ENCODE measurements around the gene MBD1. TPM values are rescaled to one million over a fixed set of nuclear protein-coding genes. Genes with fewer than 3 reads are reported as not detected.

Gene MBD1
- polyA plus RNA-seq, 1 of the 3 experiments (the other 2 are of a cell fraction) = 72.3 TPM

DNA sequence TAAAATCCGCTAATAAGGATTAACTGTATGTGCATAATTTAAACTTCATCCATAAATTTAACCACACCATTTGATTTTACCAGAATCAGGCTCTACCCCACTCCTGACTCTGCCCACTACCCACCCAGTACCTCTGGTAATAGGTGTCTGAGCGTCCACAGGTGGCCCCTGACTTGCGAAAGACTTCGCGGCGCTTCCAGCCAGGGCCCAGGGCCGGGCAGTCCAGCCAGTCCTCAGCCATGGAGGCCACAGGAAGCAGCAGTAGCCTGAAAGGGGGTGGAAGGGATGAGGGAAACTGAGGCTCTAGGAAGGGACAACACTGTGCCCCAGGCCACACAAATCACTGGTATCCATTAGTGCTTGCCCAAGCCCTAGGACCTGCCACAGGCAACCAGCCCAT lies 1.6 kb downstream of the MBD1 start:
- no peak for DNase-seq
- H3K9ac ChIP-seq = no peak overlapping the region
- H3K4me2 ChIP-seq = peak overlapping the region; percentile 92
- WGBS (ENCODE audit: low lambda C conversion rate) = 95% methylated on average over 7 of the region's 7 CpGs
- H3K4me3 ChIP-seq (ENCODE audit: low read depth in 2 of 2, low read length in 1 of 2) = peak overlapping the region; percentile 4 to 86; a peak in 2 of 4 replicates
- peaks cover 4% of the 10 kb centered on the region for H3F3A ChIP-seq (replicated peaks; ENCODE audit: insufficient read depth)
- CTCF ChIA-PET = no interaction called here
- 0 out of 2 replicates have a peak, but pooled peaks cover 6% of the 10 kb centered on the region for H4K20me1 ChIP-seq (ENCODE audit: insufficient read depth)
- POLR2A ChIA-PET = no interaction called here
- peaks cover 43 to 78% of the 10 kb centered on the region in 2 experiments for H3K36me3 ChIP-seq (replicated peaks in 1 of 2; ENCODE audit: control insufficient read depth in 1 of 2, insufficient read depth in 2 of 2, low read length in 1 of 2)
- H3K9me3 ChIP-seq = no peaks in the 10 kb centered on the region
- H3K27ac ChIP-seq (ENCODE audit: low read depth in 2 of 2, low read length in 1 of 2) = no peak overlapping the region
- TF ChIP-seq, protein P1, sequence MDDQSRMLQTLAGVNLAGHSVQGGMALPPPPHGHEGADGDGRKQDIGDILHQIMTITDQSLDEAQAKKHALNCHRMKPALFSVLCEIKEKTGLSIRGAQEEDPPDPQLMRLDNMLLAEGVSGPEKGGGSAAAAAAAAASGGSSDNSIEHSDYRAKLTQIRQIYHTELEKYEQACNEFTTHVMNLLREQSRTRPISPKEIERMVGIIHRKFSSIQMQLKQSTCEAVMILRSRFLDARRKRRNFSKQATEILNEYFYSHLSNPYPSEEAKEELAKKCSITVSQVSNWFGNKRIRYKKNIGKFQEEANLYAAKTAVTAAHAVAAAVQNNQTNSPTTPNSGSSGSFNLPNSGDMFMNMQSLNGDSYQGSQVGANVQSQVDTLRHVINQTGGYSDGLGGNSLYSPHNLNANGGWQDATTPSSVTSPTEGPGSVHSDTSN (IDR thresholded peaks at IDR 0.05) = no peak
- TF ChIP-seq FOSL2 (IDR thresholded peaks at IDR 0.05; ENCODE audit: borderline replicate concordance, low read depth) = no peak
- TF ChIP-seq MXI1 (IDR thresholded peaks at IDR 0.05; ENCODE audit: low read depth, low read length) = no peak
- no peak for TF ChIP-seq GABPA (IDR thresholded peaks at IDR 0.05; ENCODE audit: low read depth)
- TF ChIP-seq, protein P2, sequence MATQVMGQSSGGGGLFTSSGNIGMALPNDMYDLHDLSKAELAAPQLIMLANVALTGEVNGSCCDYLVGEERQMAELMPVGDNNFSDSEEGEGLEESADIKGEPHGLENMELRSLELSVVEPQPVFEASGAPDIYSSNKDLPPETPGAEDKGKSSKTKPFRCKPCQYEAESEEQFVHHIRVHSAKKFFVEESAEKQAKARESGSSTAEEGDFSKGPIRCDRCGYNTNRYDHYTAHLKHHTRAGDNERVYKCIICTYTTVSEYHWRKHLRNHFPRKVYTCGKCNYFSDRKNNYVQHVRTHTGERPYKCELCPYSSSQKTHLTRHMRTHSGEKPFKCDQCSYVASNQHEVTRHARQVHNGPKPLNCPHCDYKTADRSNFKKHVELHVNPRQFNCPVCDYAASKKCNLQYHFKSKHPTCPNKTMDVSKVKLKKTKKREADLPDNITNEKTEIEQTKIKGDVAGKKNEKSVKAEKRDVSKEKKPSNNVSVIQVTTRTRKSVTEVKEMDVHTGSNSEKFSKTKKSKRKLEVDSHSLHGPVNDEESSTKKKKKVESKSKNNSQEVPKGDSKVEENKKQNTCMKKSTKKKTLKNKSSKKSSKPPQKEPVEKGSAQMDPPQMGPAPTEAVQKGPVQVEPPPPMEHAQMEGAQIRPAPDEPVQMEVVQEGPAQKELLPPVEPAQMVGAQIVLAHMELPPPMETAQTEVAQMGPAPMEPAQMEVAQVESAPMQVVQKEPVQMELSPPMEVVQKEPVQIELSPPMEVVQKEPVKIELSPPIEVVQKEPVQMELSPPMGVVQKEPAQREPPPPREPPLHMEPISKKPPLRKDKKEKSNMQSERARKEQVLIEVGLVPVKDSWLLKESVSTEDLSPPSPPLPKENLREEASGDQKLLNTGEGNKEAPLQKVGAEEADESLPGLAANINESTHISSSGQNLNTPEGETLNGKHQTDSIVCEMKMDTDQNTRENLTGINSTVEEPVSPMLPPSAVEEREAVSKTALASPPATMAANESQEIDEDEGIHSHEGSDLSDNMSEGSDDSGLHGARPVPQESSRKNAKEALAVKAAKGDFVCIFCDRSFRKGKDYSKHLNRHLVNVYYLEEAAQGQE (IDR thresholded peaks at IDR 0.05; ENCODE audit: low read depth, low read length) = no peak
- no peak for TF ChIP-seq FOXM1 (IDR thresholded peaks at IDR 0.05; ENCODE audit: low read depth)
- TF ChIP-seq RFX5 (IDR thresholded peaks at IDR 0.05; ENCODE audit: low read length) = no peak
- TF ChIP-seq RCOR1 (IDR thresholded peaks at IDR 0.05; ENCODE audit: low read length) = no peak
- no peak for TF ChIP-seq RXRA (IDR thresholded peaks at IDR 0.05; ENCODE audit: borderline replicate concordance, low read depth)
- TF ChIP-seq, protein P3, sequence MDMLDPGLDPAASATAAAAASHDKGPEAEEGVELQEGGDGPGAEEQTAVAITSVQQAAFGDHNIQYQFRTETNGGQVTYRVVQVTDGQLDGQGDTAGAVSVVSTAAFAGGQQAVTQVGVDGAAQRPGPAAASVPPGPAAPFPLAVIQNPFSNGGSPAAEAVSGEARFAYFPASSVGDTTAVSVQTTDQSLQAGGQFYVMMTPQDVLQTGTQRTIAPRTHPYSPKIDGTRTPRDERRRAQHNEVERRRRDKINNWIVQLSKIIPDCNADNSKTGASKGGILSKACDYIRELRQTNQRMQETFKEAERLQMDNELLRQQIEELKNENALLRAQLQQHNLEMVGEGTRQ (IDR thresholded peaks at IDR 0.05; ENCODE audit: borderline replicate concordance, low read depth, low read length) = no peak
- no peak for TF ChIP-seq ELF1 (IDR thresholded peaks at IDR 0.05)
- no peak for TF ChIP-seq USF1 (IDR thresholded peaks at IDR 0.05; ENCODE audit: borderline replicate concordance, low read depth)
- no peak for TF ChIP-seq JUND (IDR thresholded peaks at IDR 0.05)
- TF ChIP-seq TEAD4 (IDR thresholded peaks at IDR 0.05; ENCODE audit: borderline replicate concordance, insufficient read depth) = no peak
- TF ChIP-seq NFIC (IDR thresholded peaks at IDR 0.05; ENCODE audit: borderline replicate concordance) = no peak
- TF ChIP-seq FOXJ3 (CRISPR knock-in tag; IDR thresholded peaks at IDR 0.05) = no peak
- no peak for TF ChIP-seq EZH2phosphoT487 (IDR thresholded peaks at IDR 0.05; ENCODE audit: borderline replicate concordance, low read depth)
- H3K79me2 ChIP-seq (ENCODE audit: insufficient read depth) = peaks cover 40% of the 10 kb centered on the region
- no peak overlapping the region for H2AFZ ChIP-seq (ENCODE audit: low read depth)
- H3K9me2 ChIP-seq = no peaks in the 10 kb centered on the region
- H3K27me3 ChIP-seq (ENCODE audit: insufficient read depth) = no peaks in the 10 kb centered on the region
- H3K4me1 ChIP-seq (ENCODE audit: control insufficient read depth in 1 of 2, insufficient read depth in 2 of 2, low read depth in 1 of 2, low read length in 1 of 2) = peaks cover 14 to 22% of the 10 kb centered on the region in 2 experiments; a peak in 3 of 4 replicates

Data from SK-N-SH (cell line).